ENCODE measurements around the gene GPR32. TPM values are rescaled to one million over a fixed set of nuclear protein-coding genes. Genes with fewer than 3 reads are reported as not detected.

GPR32 gene
- total RNA-seq, 2 donors from 2014 or later = not detected

GRCh38 chr19:50785329-50785728 lies 15.1 kb downstream of the GPR32 start:
- Histone ChIP-seq H3K4me3 (no peak overlapping the region), H3K9me3 (no peaks in the 10 kb centered on the region), H3K36me3 (no peaks in the 10 kb centered on the region), H3K4me1 (no peaks in the 10 kb centered on the region), H3K27me3 (peaks cover 0 to 4% of the 10 kb centered on the region in 2 donors), H3K27ac (no peak overlapping the region)
- DNase-seq (ENCODE audit: low spot score) = no peak
- no peak for TF ChIP-seq CTCF (IDR thresholded peaks at IDR 0.05)

- no peak for TF ChIP-seq CTCF (IDR thresholded peaks at IDR 0.05)
- no peaks in the 10 kb centered on the region for H3K9me3 ChIP-seq
- H3K27ac ChIP-seq = no peak within 1 kb of the TSS
- no peaks in the 10 kb centered on the region for H3K27me3 ChIP-seq
- H3K4me1 ChIP-seq = no peaks in the 10 kb centered on the region
- H3K36me3 ChIP-seq = no peaks in the 10 kb centered on the region
- DNase-seq (ENCODE audit: low spot score) = no peak
- H3K4me3 ChIP-seq = no peak within 1 kb of the TSS
These were observed 20.1 kb downstream of the GPR32 start, which contains the start of gene ACP4 for GRCh38 chr19:50790396-50790795. Gene ACP4, plus strand, starts transcription at chr19:50790415. Its CDS starts 0 bp downstream, at chr19:50790415.

GRCh38 chr19:50790922-50791467 lies 20.7 kb downstream of the GPR32 start:
- H3K4me3 ChIP-seq = no peak overlapping the region
- no peak overlapping the region for H3K27ac ChIP-seq
- TF ChIP-seq CTCF (IDR thresholded peaks at IDR 0.05) = no peak
- H3K9me3 ChIP-seq = no peaks in the 10 kb centered on the region
- no peak for DNase-seq (ENCODE audit: low spot score)
- H3K27me3 ChIP-seq = no peaks in the 10 kb centered on the region
- no peaks in the 10 kb centered on the region for H3K36me3 ChIP-seq
- H3K4me1 ChIP-seq = no peaks in the 10 kb centered on the region

GRCh38 chr19:50791594-50792271 lies 21.5 kb downstream of the GPR32 start:
- no peak overlapping the region for H3K4me3 ChIP-seq
- H3K27ac ChIP-seq = no peak overlapping the region
- DNase-seq (ENCODE audit: low spot score) = no peak
- no peaks in the 10 kb centered on the region for H3K4me1 ChIP-seq
- no peaks in the 10 kb centered on the region for H3K9me3 ChIP-seq
- H3K36me3 ChIP-seq = no peaks in the 10 kb centered on the region
- no peak for TF ChIP-seq CTCF (IDR thresholded peaks at IDR 0.05)
- H3K27me3 ChIP-seq = no peaks in the 10 kb centered on the region

GRCh38 chr19:50792272-50793250 lies 22.3 kb downstream of the GPR32 start:
- no peaks in the 10 kb centered on the region for H3K27me3 ChIP-seq
- peaks cover 1% of the 10 kb centered on the region for H3K36me3 ChIP-seq
- H3K27ac ChIP-seq = no peak overlapping the region
- no peak for TF ChIP-seq CTCF (IDR thresholded peaks at IDR 0.05)
- no peak overlapping the region for H3K4me3 ChIP-seq
- DNase-seq (ENCODE audit: low spot score) = no peak
- no peaks in the 10 kb centered on the region for H3K9me3 ChIP-seq
- H3K4me1 ChIP-seq = no peaks in the 10 kb centered on the region

Data from right atrium auricular region (tissue), 2 donors.